ENCODE measurements around the gene NFATC3. TPM values are rescaled to one million over a fixed set of nuclear protein-coding genes. Genes with fewer than 3 reads are reported as not detected.
"Not testable (repeated sequence)": the region's sequence is repeated elsewhere in the genome, so short reads cannot be mapped to it uniquely, and the experiment has no call there.

Gene NFATC3
- total and polyA plus RNA-seq, 8 donors: 34.6 to 65.8 (median 39.9) TPM

DNA sequence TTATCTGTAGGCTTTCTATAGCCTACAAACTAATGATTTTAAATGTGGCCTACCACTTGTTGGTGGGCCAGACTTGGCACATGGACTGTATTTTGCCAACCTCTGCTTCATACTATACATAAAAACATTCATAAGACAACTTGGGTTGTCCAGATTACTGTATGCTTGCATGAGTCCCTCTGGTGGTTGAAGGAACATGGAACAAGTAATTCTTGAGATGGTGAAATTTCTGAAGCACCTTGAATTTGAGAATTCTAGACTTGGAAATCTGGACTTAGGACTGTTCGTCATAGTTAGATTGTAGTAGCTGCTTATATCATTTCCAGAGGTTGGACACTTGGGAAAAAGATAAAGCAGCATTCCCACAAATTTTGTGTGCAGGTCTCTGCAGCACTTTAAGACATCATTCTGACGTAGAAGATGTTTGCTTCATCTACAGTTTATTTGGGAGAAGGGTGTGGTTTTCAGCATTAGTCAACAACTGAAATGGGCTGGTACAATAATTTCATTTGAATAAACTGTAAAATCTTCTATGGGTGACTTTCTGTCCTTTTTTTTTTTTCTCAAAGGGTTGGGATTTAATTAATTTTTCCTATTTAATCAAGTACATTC, 31.2 kb downstream of the NFATC3 start:
- intact Hi-C loops (cut with DNase I): no loop called here
- Histone ChIP-seq H3K27me3 (no peaks in the 10 kb centered on the region), H3K9me3 (no peaks in the 10 kb centered on the region), H3K4me1 (peaks cover 6 to 47% of the 10 kb centered on the region in 2 donors), H3K36me3 (no peaks in the 10 kb centered on the region), H3K4me3 (no peak overlapping the region), H3K27ac (no peak overlapping the region)
- ATAC-seq (peak; percentile 57), DNase-seq (peak in 1 of 4 donors; percentile 15)
- TF ChIP-seq CTCF (IDR thresholded peaks at IDR 0.05): peak in 1 of 2 donors; percentile 20

DNA sequence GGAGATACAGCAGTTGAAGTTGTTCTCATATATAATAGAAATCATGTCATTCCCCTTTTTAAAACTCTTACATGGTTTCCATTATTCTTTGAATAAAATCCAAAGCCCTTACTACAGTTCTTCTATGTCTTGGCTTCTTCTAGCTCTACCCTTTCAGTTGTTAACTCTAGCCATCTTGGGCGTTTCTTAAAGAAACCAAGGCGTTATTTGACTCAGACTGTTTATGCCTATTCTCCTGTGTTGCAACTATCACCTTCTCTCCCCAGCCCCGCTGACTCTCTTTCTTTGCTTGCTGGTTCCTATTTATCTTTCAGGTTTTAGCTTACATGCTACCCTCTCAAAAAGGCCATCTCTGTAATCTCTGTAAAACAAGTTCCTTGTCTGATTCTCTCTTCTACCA, 32.7 kb downstream of the NFATC3 start:
- Histone ChIP-seq H3K4me1 (peaks cover 6 to 45% of the 10 kb centered on the region in 2 donors), H3K4me3 (no peak overlapping the region), H3K27me3 (no peaks in the 10 kb centered on the region), H3K27ac (no peak overlapping the region), H3K9me3 (no peaks in the 10 kb centered on the region), H3K36me3 (no peaks in the 10 kb centered on the region)
- no peak for ATAC-seq
- no peak for DNase-seq
- no peak for TF ChIP-seq CTCF (IDR thresholded peaks at IDR 0.05)
- intact Hi-C loops (cut with DNase I): no loop called here

- ATAC-seq; H3K27me3 ChIP-seq; intact Hi-C loops (cut with DNase I); DNase-seq; H3K27ac ChIP-seq; H3K9me3 ChIP-seq; H3K36me3 ChIP-seq; H3K4me3 ChIP-seq: not testable (repeated sequence)
- peaks cover 0 to 35% of the 10 kb centered on the region in 2 donors for H3K4me1 ChIP-seq
Measured at GRCh38 chr16:68118954-68119353, 33.8 kb downstream of the NFATC3 start.

GRCh38 chr16:68120496-68120895, 35.3 kb downstream of the NFATC3 start:
- intact Hi-C loops (cut with DNase I): not testable (repeated sequence)

GRCh38 chr16:68126395-68126794, 41.2 kb downstream of the NFATC3 start:
- ATAC-seq (no peak), DNase-seq (no peak)
- peaks cover 0 to 11% of the 10 kb centered on the region in 2 donors for H3K36me3 ChIP-seq
- no peak for TF ChIP-seq CTCF (IDR thresholded peaks at IDR 0.05)
- peaks cover 0 to 16% of the 10 kb centered on the region in 2 donors for H3K4me1 ChIP-seq
- H3K27ac ChIP-seq: no peak overlapping the region
- no peaks in the 10 kb centered on the region for H3K9me3 ChIP-seq
- no peak overlapping the region for H3K4me3 ChIP-seq
- intact Hi-C loops (cut with DNase I): no loop called here
- no peaks in the 10 kb centered on the region for H3K27me3 ChIP-seq

More at GRCh38 chr16:68120496-68120895, 35.3 kb downstream of the NFATC3 start:
- peak; percentile 43 for ATAC-seq
- not testable (repeated sequence) for H3K4me3 ChIP-seq, H3K36me3 ChIP-seq, H3K9me3 ChIP-seq, H3K27ac ChIP-seq, DNase-seq, H3K27me3 ChIP-seq
- H3K4me1 ChIP-seq: peaks cover 0 to 22% of the 10 kb centered on the region in 2 donors

DNA sequence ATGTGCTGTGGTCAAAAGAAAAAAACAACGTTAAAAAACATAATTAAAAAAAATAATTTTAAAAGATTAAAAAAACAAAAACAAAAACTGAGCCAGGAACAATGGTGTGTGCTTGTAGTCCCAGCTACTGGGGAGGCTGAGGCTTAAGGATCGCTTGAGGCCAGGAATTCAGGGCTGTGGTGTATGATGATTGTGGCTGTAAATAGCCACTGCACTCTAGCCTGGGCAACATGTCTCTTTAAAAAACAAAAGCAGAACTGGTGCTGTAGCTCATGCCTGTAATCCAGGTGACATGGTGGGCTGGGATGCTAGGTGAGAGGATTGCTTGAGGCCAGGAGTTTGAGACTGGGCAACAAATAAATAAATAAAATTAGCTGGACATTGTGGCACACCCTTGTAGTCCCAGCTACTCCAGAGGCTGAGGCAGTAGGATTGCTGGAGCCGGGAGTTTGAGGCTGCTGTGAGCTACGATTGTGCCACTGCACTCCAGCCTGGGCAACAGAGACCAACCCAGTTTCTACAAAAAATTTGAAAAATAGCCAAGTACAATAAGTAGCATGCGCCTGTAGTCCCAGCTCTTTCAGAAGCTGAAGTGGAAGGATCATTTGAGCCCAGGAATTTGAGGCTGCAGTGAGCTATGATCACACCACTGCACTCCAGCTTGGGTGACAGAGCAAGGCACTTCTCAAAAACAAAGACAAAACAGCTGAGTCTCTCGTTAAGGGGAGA, 43.6 kb downstream of the NFATC3 start:
- ATAC-seq: peak; percentile 90
- TF ChIP-seq CTCF (IDR thresholded peaks at IDR 0.05): no peak
- peak in 1 of 4 donors; percentile 16 for DNase-seq
- no peaks in the 10 kb centered on the region for H3K27me3 ChIP-seq
- no peak overlapping the region for H3K4me3 ChIP-seq
- intact Hi-C loops (cut with DNase I): no loop called here
- H3K36me3 ChIP-seq: peaks cover 0 to 11% of the 10 kb centered on the region in 2 donors
- no peaks in the 10 kb centered on the region for H3K9me3 ChIP-seq
- H3K27ac ChIP-seq: peak overlapping the region; percentile 5 to 42
- peaks cover 0 to 17% of the 10 kb centered on the region in 2 donors for H3K4me1 ChIP-seq

Measured in left lung (tissue), 10 donors.